GM15510 (cell line): ENCODE results near the gene SIX2.

Source experiments
- POLR2A ChIP-seq: IDR thresholded peaks from 3 replicates; pipeline ENCODE4 v1.6.1; 2011; ENCODE audit warnings: borderline replicate concordance; ENCODE audit not compliant: insufficient read length; ENCODE audit errors: extremely low read depth

SIX2 gene

DNA sequence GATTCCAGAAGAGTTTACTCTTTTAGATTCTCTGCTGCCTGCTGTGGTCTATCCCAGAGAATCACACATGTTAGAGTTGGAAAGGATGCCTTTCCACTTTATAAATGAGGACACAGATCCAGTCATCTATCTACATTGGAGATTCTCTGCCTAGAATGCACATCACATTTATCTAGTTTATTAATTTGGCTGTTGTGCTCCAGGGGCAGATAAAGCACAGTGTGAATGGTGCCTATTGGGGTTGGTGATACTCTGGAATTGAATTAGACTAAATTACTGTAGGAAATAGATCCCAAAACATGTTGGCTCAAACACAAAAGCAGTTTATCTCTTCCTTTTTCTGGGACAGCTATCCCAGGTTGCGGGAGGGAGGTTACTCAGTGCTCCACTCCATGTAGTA, 14.9 kb downstream of the SIX2 start:
- no peak for TF ChIP-seq POLR2A

DNA sequence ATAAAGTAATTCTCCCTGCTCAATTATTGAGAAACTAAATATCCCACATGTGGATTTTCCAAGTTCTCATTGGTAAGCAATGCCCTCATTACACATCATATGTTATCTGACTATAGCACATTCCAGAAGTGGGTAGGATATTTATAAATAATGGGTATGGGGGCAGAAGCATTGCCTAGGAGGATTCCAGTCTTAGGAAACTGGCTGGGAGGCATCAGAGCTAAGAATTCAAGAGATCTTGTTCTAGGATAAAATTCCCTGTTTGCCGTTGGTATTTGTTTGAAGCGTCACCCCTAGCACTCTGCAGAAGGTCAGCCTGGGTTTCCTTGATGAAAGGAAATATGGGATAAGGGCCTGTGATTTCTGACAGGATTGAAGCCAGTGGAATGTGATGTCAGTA, 20.1 kb downstream of the SIX2 start:
- no peak for TF ChIP-seq POLR2A

DNA sequence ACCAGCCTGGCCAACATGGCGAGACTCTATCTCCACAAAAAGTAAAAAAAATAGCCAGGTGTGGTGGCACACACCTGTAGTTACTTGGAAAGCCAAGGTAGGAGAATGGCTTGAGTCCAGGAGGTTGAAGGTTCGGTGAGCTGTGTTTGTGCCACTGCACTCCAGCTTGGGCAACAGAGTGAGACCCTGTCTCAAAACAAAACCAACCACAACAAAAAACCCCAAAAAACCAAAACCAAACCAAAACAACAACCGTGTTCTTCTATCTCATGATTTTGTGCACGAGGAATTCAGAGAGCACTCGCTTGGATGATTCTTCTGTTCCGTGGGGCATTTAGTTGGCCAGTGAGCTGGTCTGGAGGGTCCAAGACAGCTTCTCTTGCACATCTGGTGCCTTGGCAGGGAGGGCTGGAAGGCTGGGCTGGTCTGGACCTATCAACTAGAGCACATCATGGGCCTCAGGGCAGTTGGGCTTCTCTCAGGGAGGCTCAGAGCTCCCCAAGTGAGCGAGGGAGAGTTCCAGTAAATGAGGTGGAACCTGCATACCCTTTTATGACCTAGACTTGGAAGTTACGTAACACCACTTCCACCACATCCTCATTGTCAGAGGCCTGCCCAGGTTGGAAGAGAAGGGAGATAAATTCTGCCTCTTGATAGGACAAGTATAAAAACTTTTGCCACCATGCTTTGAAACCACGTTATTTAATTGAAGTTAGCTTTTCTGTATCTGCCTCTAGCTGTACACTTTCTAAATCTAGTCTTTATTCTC, 25.2 kb downstream of the SIX2 start:
- no peak for TF ChIP-seq POLR2A

- TF ChIP-seq POLR2A = no peak
These were observed 27.5 kb downstream of the SIX2 start for GRCh38 chr2:44981714-44982108.

DNA sequence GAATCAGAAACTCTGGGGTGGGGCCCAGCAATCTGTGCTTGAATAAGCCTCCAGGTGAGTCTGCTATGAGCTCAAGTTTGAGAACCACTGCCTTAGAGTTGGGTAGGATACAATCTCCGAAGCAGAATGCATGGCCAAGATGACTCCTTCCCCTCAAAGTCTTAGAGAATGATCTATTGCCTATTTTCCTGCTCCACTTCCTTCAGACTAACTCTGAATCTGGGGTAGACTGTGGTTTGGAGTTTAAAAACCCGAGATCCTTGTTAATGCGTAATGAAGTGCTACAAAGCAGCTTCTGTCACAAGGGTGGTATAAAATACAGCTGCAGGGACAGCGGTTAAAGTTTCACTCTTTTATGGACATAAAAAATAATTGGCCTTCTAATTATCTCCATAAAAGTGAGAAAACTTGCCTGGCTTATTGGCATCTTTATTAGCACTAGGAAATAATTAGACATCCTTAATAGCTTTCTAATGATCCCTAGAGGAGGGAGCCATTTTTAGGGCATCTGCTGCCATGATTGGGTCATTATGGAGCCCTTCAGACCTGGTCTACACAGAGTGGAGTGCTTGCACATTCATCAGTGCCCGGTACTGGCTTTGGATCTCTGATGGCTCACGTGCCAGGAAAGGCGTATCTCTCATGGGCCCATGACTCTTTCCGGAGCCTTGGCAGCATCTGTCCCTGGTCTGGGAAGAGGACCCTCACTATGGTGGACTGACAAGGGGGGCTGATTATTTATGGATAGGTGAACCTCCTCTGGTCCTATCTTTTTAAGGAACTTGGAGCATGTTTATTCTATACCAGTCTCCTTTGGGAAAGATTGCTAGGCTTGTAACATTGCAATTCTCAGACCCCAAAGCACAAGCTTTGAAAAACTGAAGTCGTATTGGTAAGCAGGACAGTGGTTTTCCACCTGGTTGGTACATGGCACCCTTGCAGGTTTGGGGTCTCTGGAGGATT, 28.2 kb downstream of the SIX2 start:
- TF ChIP-seq POLR2A = no peak

DNA sequence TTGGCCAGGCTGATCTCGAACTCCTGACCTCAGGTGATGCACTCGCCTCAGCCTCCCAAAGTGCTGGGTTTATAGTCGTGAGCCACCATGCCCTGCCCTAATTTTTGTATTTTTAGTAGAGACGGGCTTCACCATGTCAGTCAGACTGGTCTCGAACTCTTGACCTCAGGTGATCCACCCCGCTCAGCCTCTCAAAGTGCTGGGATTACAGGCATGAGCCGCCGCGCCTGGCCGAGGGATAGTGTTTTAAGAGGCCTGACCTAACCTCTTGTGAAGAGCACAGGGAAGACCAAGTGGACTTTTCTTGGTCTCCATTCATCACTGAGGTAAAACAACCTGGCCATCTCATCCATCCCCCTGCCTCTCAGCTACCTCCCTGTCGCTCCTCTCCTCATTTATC, 29.7 kb downstream of the SIX2 start:
- TF ChIP-seq POLR2A = no peak

GRCh38 chr2:44975571-44976450, 33.4 kb downstream of the SIX2 start:
- TF ChIP-seq POLR2A = no peak

GRCh38 chr2:44974064-44974715, 35.1 kb downstream of the SIX2 start:
- no peak for TF ChIP-seq POLR2A

DNA sequence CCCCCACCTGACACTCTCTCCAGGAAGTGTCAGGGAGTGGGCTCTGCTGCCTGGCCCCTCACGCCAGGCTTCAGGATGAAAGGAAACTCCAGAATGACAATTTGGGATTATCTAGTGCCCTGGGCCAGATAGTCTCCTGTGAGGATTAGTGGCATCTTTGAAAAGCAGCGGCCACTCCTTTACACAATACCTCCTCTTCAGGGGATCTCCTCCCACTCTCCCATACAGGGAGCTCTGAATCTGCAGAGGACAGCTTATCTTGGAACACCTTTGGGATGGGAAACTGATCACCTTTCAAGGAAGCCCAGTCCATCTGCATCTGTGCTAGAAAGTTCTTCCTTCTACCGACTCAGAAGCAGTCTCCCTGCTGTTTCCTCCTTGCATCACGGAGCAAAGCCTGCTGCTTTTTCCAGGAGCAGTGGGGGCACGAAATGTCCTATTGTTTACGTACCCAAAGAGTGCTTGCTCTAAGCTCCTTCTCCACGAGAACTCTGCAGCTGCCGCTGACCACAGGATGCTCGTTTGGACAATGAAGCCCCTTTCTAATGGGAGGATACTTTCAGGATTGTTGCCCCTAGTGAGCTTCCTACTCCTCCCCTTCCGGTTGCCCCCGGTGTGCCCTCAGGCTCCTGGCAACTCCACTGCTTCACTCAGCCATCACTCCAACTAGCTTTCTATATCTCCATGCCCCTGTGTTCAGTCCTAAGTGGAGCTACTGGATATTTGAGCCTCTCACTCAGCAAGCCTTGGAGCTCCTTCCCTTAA, 36.3 kb downstream of the SIX2 start:
- no peak for TF ChIP-seq POLR2A

DNA sequence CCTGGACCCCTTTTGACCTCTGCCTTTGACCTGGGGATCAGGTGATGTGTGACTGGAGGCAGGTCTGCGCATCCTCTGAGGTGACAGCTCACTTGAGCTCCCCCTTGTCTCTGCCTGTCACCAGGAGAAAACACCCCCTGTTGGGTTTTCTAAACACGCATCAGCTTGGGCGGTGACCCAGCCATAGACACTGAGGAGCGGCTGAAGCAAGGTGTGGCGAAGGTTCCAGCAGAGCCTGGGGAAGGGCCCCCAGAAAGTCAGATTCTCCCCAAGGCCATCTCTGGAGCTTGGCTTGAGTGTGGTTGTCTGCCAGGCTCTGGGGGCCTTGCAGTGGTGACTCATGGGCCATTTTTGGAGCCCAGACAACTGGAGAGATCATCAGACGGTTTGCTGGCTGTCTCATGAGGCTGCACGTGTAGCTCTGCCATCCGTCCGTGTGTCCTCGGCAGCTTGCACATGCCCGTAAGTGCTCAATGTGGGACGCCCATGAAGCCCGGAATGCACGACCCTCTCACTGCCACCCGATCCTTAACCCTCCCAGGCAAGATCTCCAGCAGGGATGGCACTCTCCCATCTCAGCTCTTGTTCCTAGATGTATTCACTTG, 38.3 kb downstream of the SIX2 start:
- TF ChIP-seq POLR2A = no peak

GRCh38 chr2:44969936-44970335, 39.3 kb downstream of the SIX2 start:
- TF ChIP-seq POLR2A = no peak

GRCh38 chr2:44967727-44968432, 41.4 kb downstream of the SIX2 start:
- no peak for TF ChIP-seq POLR2A
